Medulla oblongata (tissue), 1 donor: ENCODE data around the gene HSD17B12.

Experiments used
- DNase-seq: peaks from one replicate; pipeline ENCODE4 v3.0.0-alpha.2; 2015; ENCODE audit errors: extremely low spot score

HSD17B12 gene

DNA sequence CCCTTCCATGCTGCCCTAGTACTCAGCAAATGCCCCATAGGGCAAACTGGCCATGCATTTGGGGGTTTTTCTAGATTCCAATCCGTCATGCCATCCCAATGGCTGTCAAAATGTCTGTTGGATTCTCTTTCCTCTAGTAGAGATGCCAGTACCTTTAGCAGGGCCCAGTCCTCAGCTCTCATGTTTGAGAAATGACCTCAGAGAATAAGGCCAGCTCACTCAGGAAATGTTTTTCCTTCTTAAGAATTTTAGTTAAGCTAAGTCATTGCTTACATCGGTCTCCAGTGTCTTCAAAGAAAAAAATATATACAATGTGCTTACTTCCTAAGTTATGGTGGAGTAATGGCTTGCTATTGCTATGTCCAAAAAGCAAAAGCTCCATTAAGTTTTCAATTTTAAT lies 186.0 kb downstream of the HSD17B12 start:
- no peak for DNase-seq

DNA sequence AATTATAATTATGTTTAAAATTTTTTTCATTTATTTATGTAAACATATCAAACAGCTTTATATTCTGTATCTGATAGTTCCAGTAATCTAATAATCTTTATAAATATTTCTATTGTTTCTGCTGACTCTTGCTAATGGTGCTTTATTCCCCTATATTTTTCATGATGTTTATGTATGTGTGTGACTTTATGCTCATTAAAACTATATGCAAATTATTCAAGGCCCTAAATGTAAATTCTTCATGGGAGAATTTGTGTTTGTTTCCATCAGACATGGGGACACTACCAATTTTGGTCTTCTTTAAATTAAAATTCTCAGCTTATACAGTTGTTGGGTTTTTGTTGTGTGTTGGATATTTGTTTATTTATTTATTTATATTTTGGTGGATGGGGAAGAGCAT lies 186.4 kb downstream of the HSD17B12 start:
- DNase-seq = no peak

DNA sequence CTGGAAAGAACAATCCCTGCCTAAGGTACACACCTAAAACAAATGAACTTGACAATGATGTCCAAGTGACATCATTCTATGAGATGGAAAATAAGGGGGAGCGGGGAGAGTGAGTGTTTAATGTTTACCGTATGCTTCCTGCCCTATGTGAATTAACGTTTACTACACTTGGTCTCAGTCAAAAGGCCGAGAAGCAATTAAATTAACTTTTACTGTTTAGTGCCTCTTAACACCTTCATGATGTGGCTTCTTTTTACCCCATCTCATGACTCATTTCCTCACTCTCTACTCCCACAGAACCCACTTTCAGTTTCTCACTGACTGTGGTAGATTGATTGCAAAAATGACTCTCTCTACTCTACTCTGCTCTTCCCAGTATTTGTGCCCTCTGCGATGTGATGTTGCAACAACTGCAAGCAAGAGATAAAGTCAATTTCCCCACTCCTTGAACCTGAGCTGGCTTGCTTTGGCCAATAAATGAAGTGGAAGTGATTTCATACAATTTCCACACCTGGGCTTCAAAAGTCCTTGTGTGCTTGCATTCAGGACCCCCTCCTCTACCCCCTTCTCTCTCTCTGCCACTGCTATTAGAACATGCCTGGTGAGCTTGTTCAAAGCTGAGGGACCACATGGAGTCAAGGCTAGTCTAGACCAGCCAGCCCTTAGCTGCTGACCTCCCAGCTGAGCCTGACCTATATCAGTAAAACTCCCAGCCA lies 188.5 kb downstream of the HSD17B12 start:
- DNase-seq = no peak

DNA sequence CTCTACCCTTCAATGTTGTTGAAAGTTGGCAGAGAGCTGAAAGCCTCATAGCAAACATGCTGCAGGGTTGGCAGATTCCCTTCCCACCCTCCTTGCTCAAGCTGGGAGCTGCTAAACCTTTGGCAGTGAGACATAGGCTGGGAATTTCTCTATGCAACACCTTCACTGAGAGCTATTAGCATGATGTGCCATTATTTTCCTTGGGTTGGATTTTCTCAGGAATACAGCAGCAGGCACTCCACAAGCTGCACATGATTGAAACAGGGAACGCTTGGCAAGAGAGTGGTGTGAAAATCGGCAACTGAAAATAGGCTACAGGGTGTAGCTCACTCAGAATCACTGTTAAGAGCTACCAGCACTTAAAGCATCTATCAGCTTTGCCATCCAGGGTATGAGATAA lies 190.5 kb downstream of the HSD17B12 start:
- DNase-seq = no peak

DNA sequence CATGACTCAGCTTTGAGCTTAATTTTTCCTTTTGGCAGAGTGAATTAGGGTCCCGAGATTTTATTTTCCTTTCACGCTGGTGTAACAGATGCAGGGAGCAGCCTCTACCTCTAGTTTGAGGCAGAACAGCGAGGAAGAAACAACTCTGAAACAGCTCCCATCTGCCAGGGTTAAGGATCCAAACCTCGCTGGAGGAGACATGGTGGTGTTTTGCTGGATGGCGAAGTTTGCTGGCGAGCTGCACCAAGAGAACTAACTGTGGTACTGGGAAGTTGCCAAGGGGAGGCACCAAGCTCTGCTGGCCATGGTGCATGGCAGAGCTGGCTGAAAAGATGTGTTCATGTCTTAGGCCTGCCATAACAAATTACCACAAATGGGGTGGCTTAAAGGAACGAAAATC lies 192.5 kb downstream of the HSD17B12 start:
- no peak for DNase-seq

DNA sequence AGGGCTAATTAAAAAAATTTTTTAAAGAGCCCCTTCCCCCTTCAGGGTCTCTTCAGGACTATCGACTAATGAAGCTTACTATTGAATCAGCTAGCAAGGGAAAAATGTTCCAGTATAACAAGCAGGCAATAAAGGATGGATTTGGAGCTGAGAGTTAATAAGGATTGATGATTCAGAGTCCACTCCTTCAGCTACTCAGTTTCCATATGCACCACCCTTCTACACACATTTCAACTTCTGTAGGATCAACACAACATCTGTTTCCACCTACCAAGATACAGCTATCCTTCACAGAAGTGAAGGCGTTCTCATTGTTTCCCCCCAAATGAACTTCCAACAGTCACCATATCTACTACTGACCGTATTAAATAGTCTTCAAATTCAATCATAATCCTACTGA lies 193.5 kb downstream of the HSD17B12 start:
- DNase-seq = no peak

DNA sequence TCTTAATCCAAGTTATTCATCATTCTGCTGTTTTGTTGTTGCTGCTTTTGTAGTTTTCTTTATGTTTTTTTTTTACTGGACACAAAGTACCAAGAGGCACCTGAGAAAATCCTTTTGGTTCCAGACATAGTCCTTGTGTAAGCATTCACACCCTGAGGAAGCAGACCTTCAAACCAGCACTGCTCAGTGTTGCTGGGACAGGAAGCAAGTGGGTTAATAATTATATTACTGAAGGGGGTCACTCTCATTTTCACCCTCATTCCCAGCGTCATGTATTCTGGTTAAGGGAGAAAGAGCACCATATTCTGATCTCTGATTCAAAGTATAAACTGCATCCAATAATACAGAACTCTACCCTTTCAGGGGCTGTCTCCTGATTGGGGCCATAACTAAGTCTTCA lies 194.2 kb downstream of the HSD17B12 start:
- DNase-seq = no peak

DNA sequence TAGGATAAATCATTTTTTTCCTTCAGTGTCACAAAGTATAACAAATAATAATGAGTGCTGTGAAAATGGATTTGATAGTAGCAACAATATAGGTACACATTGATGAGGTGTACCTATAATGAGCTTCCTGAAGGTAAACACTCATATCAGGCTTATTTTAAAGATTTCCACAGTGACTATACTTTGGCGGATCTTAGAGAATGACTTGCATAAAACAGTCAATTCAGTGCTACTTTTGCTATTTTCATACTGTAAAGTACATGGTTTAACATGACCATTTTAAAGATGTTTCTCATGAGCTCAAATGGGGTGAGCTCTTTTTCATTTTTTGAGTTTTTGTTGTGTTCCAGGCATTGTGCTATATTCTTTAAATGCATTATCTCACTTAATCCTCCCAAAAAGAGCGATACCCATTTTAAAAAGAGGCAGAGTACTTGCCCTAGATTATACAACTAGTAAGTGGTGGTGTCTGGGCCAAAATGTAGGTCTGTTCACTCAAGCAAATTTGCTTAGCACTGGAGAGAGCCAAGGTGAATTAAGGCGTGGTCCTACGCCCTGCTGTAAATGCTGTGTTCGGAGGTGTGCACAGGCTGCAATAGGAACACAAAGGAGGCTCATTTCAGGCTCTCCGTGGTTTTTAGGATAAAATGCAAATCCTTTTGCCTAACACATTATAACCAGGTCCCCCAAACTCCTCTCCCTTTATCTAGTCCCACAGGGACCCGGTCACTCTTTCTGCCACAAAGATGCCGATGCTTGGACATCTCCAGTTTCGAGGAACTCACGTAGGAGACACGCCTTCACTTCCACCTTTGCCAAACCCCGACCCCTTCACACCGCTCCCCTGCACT lies 199.5 kb downstream of the HSD17B12 start:
- no peak for DNase-seq

DNA sequence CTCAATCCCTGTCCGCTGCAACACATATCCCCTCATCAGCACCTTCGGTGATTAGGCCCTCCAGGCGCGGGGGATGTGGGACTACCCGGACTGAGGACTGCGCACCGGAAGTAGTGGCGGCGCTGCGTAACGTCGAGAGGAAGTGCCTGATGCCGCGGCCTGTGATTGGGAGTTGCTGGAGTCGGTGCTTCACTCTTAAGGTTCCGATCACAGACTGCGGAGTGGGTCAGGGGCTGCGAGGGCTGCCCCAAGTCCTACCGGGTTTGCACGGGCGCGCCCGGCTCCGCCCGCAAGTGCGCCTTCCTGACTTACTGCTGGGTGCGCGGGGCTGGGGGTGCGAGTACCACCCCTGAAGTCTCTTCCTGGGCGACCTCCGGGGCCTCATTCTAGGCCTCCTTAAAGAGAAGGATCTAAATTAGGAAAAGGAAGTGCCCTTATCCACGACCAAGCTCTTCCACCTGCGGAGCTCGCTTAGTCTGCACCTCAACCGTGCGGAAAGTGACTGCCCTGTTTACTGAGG lies 200.2 kb downstream of the HSD17B12 start, which contains the start of gene ALKBH3:
Gene ALKBH3, plus strand, starts transcription at position 192 of the 520 bp plus-strand sequence. CDS start 1,822 bp downstream, outside the sequence.
- peak; percentile 91 for DNase-seq

DNA sequence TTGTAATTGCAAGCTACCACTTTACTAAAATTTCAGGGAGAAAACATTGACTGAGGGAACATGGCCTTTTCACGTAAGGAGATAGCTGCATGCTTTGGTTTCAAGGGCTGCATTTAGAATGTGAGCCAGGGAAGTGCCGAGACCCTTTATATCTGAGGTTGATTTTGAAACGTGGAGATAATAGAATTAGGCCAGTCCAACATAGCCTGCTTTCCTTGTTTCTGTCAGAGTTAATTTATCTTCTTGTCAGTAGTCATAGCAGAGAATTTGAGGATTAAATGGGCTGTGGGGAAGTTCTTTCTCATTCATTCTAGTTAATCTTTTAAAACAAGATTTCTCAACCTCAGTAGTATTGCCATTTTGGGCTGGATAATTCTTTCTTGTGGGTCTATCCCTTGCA lies 212.3 kb downstream of the HSD17B12 start:
- DNase-seq = no peak

DNA sequence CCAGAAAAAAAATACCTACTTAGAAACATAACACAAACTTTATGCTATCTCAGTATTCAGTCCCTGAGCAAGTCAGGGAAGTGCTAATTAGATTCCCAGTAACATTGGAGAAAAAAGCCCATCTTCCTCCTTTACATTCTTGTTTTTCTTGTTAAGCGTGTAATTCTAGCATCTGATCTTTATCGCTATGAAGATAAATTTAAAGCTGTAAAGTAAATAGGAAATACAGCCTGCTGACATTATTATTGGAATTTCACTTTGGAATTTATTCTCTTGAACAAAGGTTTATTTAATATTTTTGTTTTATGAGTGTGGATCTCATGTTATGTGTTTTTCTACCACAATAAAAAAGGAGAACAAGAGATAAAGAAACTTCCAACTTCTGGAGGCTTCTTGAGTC lies 214.0 kb downstream of the HSD17B12 start:
- DNase-seq = no peak

DNA sequence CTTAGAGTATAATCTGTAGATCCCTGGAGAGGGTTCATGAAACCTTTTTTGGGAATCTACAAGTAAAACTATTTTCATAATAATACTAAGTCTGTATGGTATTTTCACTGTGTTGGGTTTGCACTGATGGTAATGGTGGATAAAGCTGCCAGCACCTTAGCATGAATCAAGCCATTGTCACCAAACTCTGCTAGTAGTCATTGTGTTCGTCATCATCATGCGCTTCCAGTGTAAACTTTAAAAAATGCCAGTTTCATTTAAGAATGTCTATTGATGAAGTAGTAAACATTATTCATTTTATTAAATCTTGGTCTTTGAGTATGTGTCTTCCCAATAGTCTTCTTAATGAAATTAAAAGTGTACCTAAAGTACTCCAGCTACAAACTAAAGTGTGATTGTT lies 215.1 kb downstream of the HSD17B12 start:
- peak; percentile 72 for DNase-seq

DNA sequence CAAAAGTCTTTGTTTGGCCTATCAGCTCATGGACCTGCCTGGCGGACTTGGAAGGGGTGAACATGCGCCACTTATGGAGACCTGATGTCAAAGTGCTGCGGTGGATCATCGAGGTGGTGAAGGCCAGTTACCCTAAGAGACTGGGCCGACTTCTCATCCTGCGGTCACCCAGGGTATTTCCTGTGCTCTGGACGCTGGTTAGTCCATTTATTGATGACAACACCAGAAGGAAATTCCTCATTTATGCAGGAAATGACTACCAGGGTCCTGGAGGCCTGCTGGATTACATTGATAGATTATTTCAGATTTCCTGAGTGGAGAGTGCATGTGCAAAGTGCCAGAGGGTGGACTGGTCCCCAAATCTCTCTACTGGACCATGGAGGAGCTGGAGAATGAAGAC lies 218.0 kb downstream of the HSD17B12 start:
- DNase-seq = no peak

DNA sequence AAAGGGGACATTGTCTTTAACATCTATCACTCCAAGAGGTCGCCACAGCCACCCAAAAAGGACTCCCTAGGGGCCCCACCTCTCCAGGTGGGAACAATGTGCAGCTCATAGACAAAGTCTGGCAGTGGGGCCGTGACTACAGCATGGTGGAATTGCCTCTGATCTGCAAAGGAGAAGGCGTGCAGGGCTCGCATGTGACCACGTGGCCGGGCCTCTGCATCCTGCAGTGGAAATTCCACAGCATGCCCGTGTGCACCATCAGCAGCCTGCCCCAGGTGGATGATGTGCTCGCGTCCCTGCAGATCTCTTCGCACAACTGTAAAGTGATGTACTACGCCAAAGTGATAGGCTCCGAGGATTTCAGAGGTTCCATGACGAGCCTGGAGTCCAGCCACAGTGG lies 218.6 kb downstream of the HSD17B12 start:
- no peak for DNase-seq

DNA sequence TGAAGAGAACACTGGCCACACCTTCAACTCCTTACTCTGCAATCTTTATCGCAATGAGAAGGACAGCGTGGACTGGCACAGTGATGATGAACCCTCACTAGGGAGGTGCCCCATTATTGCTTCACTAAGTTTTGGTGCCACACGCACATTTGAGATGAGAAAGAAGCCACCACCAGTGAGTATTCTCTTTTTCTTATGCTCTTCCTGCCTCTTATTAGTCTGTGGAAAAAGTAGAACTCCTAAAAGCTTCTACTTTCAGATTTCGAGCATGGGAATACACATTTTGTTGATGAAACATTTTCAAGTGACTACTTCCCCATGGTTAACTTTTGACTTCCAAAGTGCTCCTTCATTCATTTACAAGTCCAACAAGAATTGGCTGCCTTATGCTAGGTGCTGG lies 221.0 kb downstream of the HSD17B12 start:
- DNase-seq = no peak

DNA sequence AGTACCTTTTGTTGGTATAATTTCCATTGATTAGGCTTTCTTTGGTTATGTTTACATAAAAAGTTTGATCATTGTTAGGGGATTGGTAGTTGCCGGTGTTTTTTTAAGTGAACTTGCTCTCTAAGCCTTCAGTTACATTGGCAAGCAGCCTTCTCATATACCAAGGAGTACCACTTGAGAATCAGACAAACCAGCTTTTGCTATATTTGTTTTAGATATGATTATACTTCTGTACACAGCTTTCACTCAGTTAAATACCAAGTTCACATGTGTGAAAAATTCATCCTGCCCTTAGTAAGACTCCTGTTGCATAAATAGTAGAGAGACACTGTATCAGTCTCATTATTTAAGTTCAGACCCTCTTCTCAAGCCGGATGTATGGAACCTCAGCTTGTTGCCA lies 222.5 kb downstream of the HSD17B12 start:
- no peak for DNase-seq

DNA sequence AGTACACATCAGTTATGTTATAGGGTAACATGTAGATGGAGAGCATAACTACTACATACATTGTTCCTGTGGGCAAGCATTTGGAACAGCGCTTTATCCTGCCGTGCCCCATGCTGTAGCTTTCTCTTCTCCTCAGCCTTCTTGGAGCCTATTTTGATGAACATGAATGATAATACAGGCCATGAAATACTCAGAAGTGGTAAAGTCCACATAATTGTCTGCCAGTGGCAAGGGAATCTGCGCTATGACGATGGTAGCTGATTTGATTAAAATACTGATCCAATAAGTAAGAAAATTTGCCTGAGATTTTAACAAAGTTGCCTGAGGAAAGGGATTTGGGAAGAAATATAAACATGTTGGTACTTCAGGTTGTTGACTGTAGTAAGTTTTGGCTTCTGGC lies 223.4 kb downstream of the HSD17B12 start:
- DNase-seq = no peak

DNA sequence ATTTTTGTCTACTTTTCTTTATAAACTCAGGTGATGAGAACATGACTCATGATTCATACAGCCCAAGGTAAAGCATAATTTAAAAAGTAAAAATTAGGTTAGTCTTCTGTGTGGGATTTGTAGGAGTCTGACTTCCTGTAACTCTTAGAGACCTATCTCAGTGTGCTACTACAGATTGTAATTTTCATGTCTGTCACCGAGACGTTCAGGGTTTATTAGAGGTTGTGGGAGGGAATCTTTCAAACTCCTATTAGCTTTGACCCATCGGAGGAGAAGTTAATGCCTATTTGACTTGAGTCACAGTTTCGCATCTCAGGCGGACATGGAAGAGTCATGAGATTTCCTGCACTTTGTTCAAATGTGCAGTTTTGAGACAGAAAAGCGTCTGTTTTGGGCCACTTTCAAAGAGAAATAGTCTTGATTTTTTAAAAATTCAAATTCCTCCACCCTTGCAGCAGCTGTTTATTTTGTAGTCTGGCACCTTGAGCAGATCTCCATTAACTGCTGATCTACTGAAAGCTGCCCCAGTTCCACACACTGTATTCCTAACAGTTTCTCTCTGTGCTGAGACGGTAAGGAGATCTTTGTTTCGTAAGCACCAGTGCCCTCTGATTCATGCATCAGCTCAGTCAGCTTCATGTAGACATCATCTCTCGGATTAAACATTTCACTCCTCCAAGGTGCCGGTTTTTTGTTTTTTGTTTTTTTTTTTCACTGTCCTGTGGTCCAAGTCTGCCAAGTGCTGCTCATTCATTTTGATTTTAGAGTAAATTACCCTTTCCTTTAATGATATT lies 224.4 kb downstream of the HSD17B12 start:
- DNase-seq = peak; percentile 71

DNA sequence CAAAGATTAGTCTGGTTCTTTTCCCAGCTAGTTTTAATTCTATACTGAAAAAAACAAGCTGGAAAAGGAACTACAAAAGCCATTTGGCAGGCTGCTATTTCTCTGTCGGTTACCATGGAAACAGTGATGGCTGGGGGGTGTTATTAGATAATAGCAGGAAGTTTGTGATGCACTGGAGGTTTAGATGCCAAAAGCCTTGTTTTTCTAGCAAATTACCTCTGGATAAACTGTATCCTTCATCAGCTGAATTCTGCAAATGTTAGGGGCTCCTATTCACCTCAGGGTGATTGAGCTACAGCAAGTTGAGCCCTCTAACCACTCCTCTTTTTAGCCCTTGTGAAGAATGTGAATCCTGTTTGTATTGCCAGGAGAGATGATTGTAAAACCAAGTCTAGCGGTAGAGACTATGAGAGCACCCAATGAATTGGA lies 225.3 kb downstream of the HSD17B12 start:
- DNase-seq = peak; percentile 42
